WERI-Rb-1 (cell line): Measurements from ENCODE around the gene MAP2K6.

Experiments used
- DNase-seq: peaks from one replicate; pipeline ENCODE4 v3.0.0-alpha.2; 2020
- H3K27ac ChIP-seq: fragments of 250-450 bp; sonication (Bioruptor Pico); 2 replicates; pipeline ENCODE4 v1.5.1; 2020; ENCODE audit warnings: mild to moderate bottlenecking, moderate library complexity
- H3K27me3 ChIP-seq: fragments of 250-450 bp; sonication (Bioruptor Pico); 2 replicates; pipeline ENCODE4 v1.5.1; 2021; ENCODE audit warnings: mild to moderate bottlenecking, low read depth, moderate library complexity; ENCODE audit not compliant: insufficient read depth, severe bottlenecking
- H3K36me3 ChIP-seq: fragments of 250-450 bp; sonication (Bioruptor Pico); 2 replicates; pipeline ENCODE4 v1.5.1; 2020; ENCODE audit warnings: mild to moderate bottlenecking, moderate library complexity
- H3K4me3 ChIP-seq: 2 replicates; pipeline ENCODE4 v1.5.1; 2011; ENCODE audit warnings: low read depth, mild to moderate bottlenecking, control low read depth, low read length
- H3K9me3 ChIP-seq: fragments of 250-450 bp; sonication (Bioruptor Pico); 2 replicates; pipeline ENCODE4 v1.5.1; 2021; ENCODE audit warnings: mild to moderate bottlenecking, moderate library complexity; ENCODE audit not compliant: severe bottlenecking
- TF ChIP-seq, protein P1 (sequence below): IDR thresholded peaks from 2 replicates; pipeline ENCODE4 v1.5.1; 2011; ENCODE audit warnings: low read depth, mild to moderate bottlenecking, control low read depth, inconsistent platforms, low read length

The MAP2K6 gene

GRCh38 chr17:69499318-69499717 lies 84.8 kb downstream of the MAP2K6 start:
- no peaks in the 10 kb centered on the region for H3K9me3 ChIP-seq
- no peak overlapping the region for H3K27ac ChIP-seq

GRCh38 chr17:69500911-69501429 lies 86.5 kb downstream of the MAP2K6 start:
- DNase-seq: no peak
- H3K36me3 ChIP-seq: no peaks in the 10 kb centered on the region
- TF ChIP-seq, protein P1, sequence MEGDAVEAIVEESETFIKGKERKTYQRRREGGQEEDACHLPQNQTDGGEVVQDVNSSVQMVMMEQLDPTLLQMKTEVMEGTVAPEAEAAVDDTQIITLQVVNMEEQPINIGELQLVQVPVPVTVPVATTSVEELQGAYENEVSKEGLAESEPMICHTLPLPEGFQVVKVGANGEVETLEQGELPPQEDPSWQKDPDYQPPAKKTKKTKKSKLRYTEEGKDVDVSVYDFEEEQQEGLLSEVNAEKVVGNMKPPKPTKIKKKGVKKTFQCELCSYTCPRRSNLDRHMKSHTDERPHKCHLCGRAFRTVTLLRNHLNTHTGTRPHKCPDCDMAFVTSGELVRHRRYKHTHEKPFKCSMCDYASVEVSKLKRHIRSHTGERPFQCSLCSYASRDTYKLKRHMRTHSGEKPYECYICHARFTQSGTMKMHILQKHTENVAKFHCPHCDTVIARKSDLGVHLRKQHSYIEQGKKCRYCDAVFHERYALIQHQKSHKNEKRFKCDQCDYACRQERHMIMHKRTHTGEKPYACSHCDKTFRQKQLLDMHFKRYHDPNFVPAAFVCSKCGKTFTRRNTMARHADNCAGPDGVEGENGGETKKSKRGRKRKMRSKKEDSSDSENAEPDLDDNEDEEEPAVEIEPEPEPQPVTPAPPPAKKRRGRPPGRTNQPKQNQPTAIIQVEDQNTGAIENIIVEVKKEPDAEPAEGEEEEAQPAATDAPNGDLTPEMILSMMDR: no peak
- H3K27ac ChIP-seq: no peak overlapping the region
- H3K9me3 ChIP-seq: no peaks in the 10 kb centered on the region
- H3K27me3 ChIP-seq: no peaks in the 10 kb centered on the region
- no peak overlapping the region for H3K4me3 ChIP-seq

More at GRCh38 chr17:69499318-69499717, 84.8 kb downstream of the MAP2K6 start:
- H3K4me3 ChIP-seq: no peak overlapping the region
- H3K36me3 ChIP-seq: no peaks in the 10 kb centered on the region
- H3K27me3 ChIP-seq: no peaks in the 10 kb centered on the region
- DNase-seq: no peak
- TF ChIP-seq, protein P1: no peak

- TF ChIP-seq, protein P1: no peak
- no peak for DNase-seq
- Histone ChIP-seq H3K4me3 (no peak overlapping the region), H3K9me3 (no peaks in the 10 kb centered on the region), H3K27ac (no peak overlapping the region), H3K27me3 (no peaks in the 10 kb centered on the region), H3K36me3 (no peaks in the 10 kb centered on the region)
Measured at GRCh38 chr17:69501591-69502468, 87.3 kb downstream of the MAP2K6 start.

DNA sequence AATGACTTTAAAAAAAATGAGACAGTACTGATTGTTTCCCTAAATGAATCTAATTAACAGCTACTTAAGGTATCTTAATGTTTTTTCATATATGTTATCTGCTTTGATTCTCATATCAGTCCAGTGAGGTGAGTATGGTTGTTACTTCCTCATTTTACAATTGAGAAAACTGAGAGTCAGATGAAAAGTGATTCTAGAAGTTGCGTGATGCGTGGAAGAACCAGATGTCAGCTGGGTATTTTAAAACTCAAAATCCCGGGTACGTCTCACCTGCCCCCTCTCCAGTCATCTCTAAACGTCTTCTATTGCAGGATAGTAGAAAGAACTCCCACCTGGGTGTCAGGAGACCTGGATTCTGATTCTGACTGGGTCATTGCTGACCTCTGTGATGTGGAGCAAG lies 89.2 kb downstream of the MAP2K6 start:
- Histone ChIP-seq H3K4me3 (no peak overlapping the region), H3K36me3 (no peaks in the 10 kb centered on the region), H3K27ac (no peak overlapping the region), H3K9me3 (no peaks in the 10 kb centered on the region), H3K27me3 (no peaks in the 10 kb centered on the region)
- DNase-seq: no peak
- TF ChIP-seq, protein P1: no peak

DNA sequence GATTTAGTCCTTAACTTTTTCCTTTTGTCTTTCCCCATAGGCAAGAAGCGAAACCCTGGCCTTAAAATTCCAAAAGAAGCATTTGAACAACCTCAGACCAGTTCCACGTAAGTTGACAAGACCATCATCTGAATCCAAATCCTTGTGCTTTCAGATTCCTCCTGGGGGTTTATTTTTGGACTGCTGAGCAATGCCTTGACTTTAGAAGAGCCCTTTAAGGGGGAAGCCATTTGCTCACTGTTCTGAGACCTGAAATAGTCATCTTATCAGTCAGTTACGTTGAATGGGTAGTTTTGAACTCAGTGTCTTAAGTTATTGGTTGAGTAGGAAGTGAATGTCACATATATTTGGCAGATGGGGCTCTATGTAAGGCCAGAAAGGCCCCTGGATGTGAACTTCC lies 91.2 kb downstream of the MAP2K6 start:
- Histone ChIP-seq H3K27me3 (no peaks in the 10 kb centered on the region), H3K36me3 (no peaks in the 10 kb centered on the region), H3K9me3 (no peaks in the 10 kb centered on the region), H3K27ac (no peak overlapping the region), H3K4me3 (no peak overlapping the region)
- TF ChIP-seq, protein P1: no peak
- DNase-seq: no peak
